Fibroblast of gingiva (primary cell): ENCODE results near the gene KLF3.

Experiments
- DNase-seq: peaks from one replicate; pipeline ENCODE4 v3.0.0-alpha.2; 2011; ENCODE audit warnings: low read depth

Gene KLF3

GRCh38 chr4:38743866-38744265 lies 79.9 kb downstream of the KLF3 start:
- DNase-seq, result no peak

DNA sequence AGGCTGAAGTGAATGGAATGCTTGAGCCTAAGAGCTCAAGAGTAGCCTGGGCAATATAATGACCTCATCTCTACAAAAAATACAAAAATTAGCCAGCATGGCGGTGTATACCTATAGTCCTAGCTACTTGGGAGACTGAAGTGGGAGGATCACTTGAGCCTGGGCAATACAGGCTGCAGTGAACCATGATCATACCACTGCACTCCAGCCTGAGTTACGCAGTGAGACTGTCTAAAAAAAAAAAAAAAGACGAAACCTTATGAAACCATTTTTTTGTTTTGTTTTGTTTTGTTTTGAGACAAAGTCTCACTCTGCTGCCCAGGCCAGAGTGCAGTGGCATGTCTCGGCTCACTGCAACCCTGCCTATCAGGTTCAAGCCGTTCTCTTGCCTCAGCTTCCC lies 81.9 kb downstream of the KLF3 start:
- no peak for DNase-seq

DNA sequence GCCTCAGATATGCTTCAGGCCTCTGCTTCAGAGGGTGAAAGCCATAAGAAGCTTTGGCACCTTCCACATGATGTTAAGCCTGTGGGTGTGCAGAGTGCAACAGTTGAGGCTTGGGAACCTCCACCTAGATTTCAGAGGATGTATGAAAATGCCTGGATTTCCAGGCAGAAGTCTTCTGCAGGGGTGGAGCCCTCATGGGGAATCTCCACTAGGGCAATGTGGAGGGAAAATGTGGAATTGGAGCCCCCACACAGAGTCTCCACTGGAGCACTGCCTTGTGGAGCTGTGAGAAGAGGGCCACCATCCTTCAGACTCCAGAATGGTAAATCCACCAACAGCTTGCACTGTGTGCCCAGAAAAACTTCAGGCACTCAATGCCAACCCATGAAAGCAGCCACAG lies 83.6 kb downstream of the KLF3 start:
- no peak for DNase-seq

- DNase-seq, result no peak
These were observed 85.3 kb downstream of the KLF3 start for GRCh38 chr4:38749336-38749735.
